ENCODE results near the gene POLR1H. TPM values are rescaled to one million over a fixed set of nuclear protein-coding genes. Genes with fewer than 3 reads are reported as not detected.

Gene POLR1H
- polyA plus RNA-seq, 3 donors: 36.2 to 62.4 (median 45.0) TPM

- Histone ChIP-seq H3K4me3 (replicated peaks in 1 of 3; ENCODE audit: low read depth in 2 of 3, low read length in 3 of 3) (no peak overlapping the region), H2AFZ (ENCODE audit: insufficient read depth, low read depth, low read length, poor library complexity, severe bottlenecking) (no peak overlapping the region), H3K79me2 (ENCODE audit: insufficient read depth, low read length) (no peaks in the 10 kb centered on the region), H3K9me3 (replicated peaks in 1 of 2; ENCODE audit: control insufficient read depth in 1 of 2, insufficient read depth in 1 of 2, low read length in 2 of 2) (no peaks in the 10 kb centered on the region), H3K4me2 (replicated peaks; ENCODE audit: extremely low read depth, low read length, poor library complexity, severe bottlenecking) (no peak overlapping the region), H3K9ac (ENCODE audit: insufficient read depth, low read length, poor library complexity, severe bottlenecking) (no peak overlapping the region), H3K27ac (ENCODE audit: low read depth in 1 of 2, low read length in 2 of 2) (no peak overlapping the region), H3K36me3 (replicated peaks in 1 of 2; ENCODE audit: control insufficient read depth in 1 of 2, insufficient read depth in 2 of 2, low read length in 2 of 2) (no peaks in the 10 kb centered on the region), H4K20me1 (ENCODE audit: insufficient read depth, low read length) (no peaks in the 10 kb centered on the region), H3K27me3 (ENCODE audit: control insufficient read depth in 2 of 2, insufficient read depth in 2 of 2, low read length in 2 of 2) (peaks cover 48 to 60% of the 10 kb centered on the region in 2 donors), H3K4me1 (ENCODE audit: control insufficient read depth in 1 of 2, insufficient read depth in 2 of 2, low read length in 2 of 2) (no peaks in the 10 kb centered on the region)
- H3K4me3 Mint-ChIP-seq: peak overlapping the region in 1 of 2 donors; percentile 52
- peaks cover 11% of the 10 kb centered on the region for H3K4me1 Mint-ChIP-seq
- H3K36me3 Mint-ChIP-seq: no peaks in the 10 kb centered on the region
- DNase-seq: no peak
- TF ChIP-seq CTCF (IDR thresholded peaks at IDR 0.05): no peak
- intact Hi-C loops (cut with micrococcal nuclease): no loop called here
- peaks cover 52 to 64% (median 62%) of the 10 kb centered on the region in 3 donors for H3K27me3 Mint-ChIP-seq (ENCODE audit: low read depth in 3 of 3)
- peaks cover 0 to 2% (median 0%) of the 10 kb centered on the region in 7 donors for H3K9me3 Mint-ChIP-seq
- WGBS (ENCODE audit: insufficient coverage): 79% methylated on average over 9 of the region's 10 CpGs
- H3K27ac Mint-ChIP-seq: no peak overlapping the region
These were observed 51.4 kb downstream of the POLR1H start for GRCh38 chr6:30112402-30112994.

- no peak for TF ChIP-seq CTCF (IDR thresholded peaks at IDR 0.05)
- Mint-ChIP-seq H3K9me3 (peaks cover 0 to 2% (median 0%) of the 10 kb centered on the region in 7 donors), H3K36me3 (no peaks in the 10 kb centered on the region), H3K27ac (no peak within 1 kb of the TSS), H3K4me3 (peak within 1 kb of the TSS in 1 of 2 donors; percentile 52), H3K27me3 (ENCODE audit: low read depth in 3 of 3) (peaks cover 53 to 63% (median 58%) of the 10 kb centered on the region in 3 donors), H3K4me1 (peaks cover 4% of the 10 kb centered on the region)
- Histone ChIP-seq H3K27ac (ENCODE audit: low read depth in 1 of 2, low read length in 2 of 2) (no peak within 1 kb of the TSS), H3K4me2 (replicated peaks; ENCODE audit: extremely low read depth, low read length, poor library complexity, severe bottlenecking) (no peak within 1 kb of the TSS), H3K4me3 (replicated peaks in 1 of 3; ENCODE audit: low read depth in 2 of 3, low read length in 3 of 3) (no peak within 1 kb of the TSS), H3K9ac (ENCODE audit: insufficient read depth, low read length, poor library complexity, severe bottlenecking) (no peak within 1 kb of the TSS), H3K9me3 (replicated peaks in 1 of 2; ENCODE audit: control insufficient read depth in 1 of 2, insufficient read depth in 1 of 2, low read length in 2 of 2) (no peaks in the 10 kb centered on the region), H4K20me1 (ENCODE audit: insufficient read depth, low read length) (no peaks in the 10 kb centered on the region), H3K27me3 (ENCODE audit: control insufficient read depth in 2 of 2, insufficient read depth in 2 of 2, low read length in 2 of 2) (peaks cover 48 to 56% of the 10 kb centered on the region in 2 donors), H3K79me2 (ENCODE audit: insufficient read depth, low read length) (no peaks in the 10 kb centered on the region), H3K36me3 (replicated peaks in 1 of 2; ENCODE audit: control insufficient read depth in 1 of 2, insufficient read depth in 2 of 2, low read length in 2 of 2) (no peaks in the 10 kb centered on the region), H2AFZ (ENCODE audit: insufficient read depth, low read depth, low read length, poor library complexity, severe bottlenecking) (no peak within 1 kb of the TSS), H3K4me1 (ENCODE audit: control insufficient read depth in 1 of 2, insufficient read depth in 2 of 2, low read length in 2 of 2) (no peaks in the 10 kb centered on the region)
- DNase-seq: peak in 1 of 3 donors; percentile 25
- WGBS (ENCODE audit: insufficient coverage): 100% methylated on average over 1 of the region's 3 CpGs
- intact Hi-C loops (cut with micrococcal nuclease): no loop called here
These were observed 52.1 kb downstream of the POLR1H start, which contains the start of gene TRIM31 for GRCh38 chr6:30113003-30113759. Gene TRIM31 (minus strand): TSS chr6:30113090. CDS start chr6:30112805, 285 bp downstream.
